Breast epithelium (tissue), 3 donors: ENCODE measurements around the gene RHOJ.

Experiments used
- CTCF ChIP-seq, 3 donors: fragments of 450-650 bp; IDR thresholded peaks; one replicate each; pipeline ENCODE4 v1.5.1; 2016 to 2017; ENCODE audit warnings: antibody characterized with exemption in 3 of 3, mild to moderate bottlenecking in 3 of 3, moderate library complexity in 3 of 3
- POLR2AphosphoS5 ChIP-seq, 3 donors: sonication (generic); formaldehyde crosslinking; IDR thresholded peaks; one replicate each; pipeline ENCODE4 v1.6.1; 2017; ENCODE audit warnings: antibody characterized with exemption in 3 of 3

- no peak for TF ChIP-seq CTCF (IDR thresholded peaks at IDR 0.05)
- TF ChIP-seq POLR2AphosphoS5 (IDR thresholded peaks at IDR 0.05): no peak
These were observed 16.3 kb downstream of the RHOJ start for GRCh38 chr14:63220526-63220925.
